Activated naive CD4-positive, alpha-beta T cell treated with anti-CD3 and anti-CD28 coated beads for 36 hours (primary cell): ENCODE results near the gene CAPZB. TPM values are rescaled to one million over a fixed set of nuclear protein-coding genes. Genes with fewer than 3 reads are reported as not detected.
A peak's percentile ranks its signal among the peaks of the same experiment; 100 is the strongest.

ENCODE experiments used
- CTCF ChIA-PET: fragments of 350-600 bp; sonication (Branson Sonifier 250); formaldehyde crosslinking; loops from one replicate; lab custom pipeline; 2021; ENCODE audit warnings: antibody characterized with exemption; lab: Charles Lee
- DNase-seq: peaks from one replicate; pipeline ENCODE4 v3.0.0-alpha.2; 2020
- H3K27ac Mint-ChIP-seq: one replicate; pipeline ENCODE4 v1.8.0; 2021; ENCODE audit warnings: mild to moderate bottlenecking, mixed read lengths
- H3K27me3 Mint-ChIP-seq: one replicate; pipeline ENCODE4 v1.8.0; 2021; ENCODE audit warnings: low read depth, mixed read lengths
- H3K36me3 Mint-ChIP-seq: one replicate; pipeline ENCODE4 v1.8.0; 2021; ENCODE audit warnings: low read depth, mixed read lengths
- H3K4me1 Mint-ChIP-seq: one replicate; pipeline ENCODE4 v1.8.0; 2021; ENCODE audit warnings: low read depth, mixed read lengths
- H3K4me3 Mint-ChIP-seq: one replicate; pipeline ENCODE4 v1.8.0; 2021; ENCODE audit warnings: mild to moderate bottlenecking, moderate library complexity, mixed read lengths
- H3K9me3 Mint-ChIP-seq: one replicate; pipeline ENCODE4 v1.8.0; 2021; ENCODE audit warnings: mixed read lengths
- intact Hi-C: fragments of 100-400 bp; cut with micrococcal nuclease; formaldehyde crosslinking; loops from one replicate; pipeline ENCODE4 v1.15.1; 2023
- total RNA-seq, 2 experiments: library from RNA; stranded (reverse); gene quantifications; one replicate each; pipeline ENCODE4 v1.2.3, GENCODE V29; 2021

Gene CAPZB
- total RNA-seq, 2 experiments from 2014 or later, result 362 to 381 TPM

- Mint-ChIP-seq H3K27ac (peak overlapping the region; percentile 52), H3K9me3 (no peaks in the 10 kb centered on the region), H3K4me1 (peaks cover 83% of the 10 kb centered on the region), H3K4me3 (no peak overlapping the region), H3K27me3 (no peaks in the 10 kb centered on the region), H3K36me3 (peaks cover 15% of the 10 kb centered on the region)
- intact Hi-C loops, result no loop called here
- CTCF ChIA-PET, result interaction anchor here (0.6 to 1.0 kb wide), 4 partner anchors 15 to 198 kb away, joined by 3 to 4 read pairs (median 3); no protein-coding TSS in a partner anchor
- peak; percentile 34 for DNase-seq
These were observed 52.2 kb downstream of the CAPZB start for GRCh38 chr1:19432943-19433718.

GRCh38 chr1:19430121-19431068 lies 54.9 kb downstream of the CAPZB start:
- intact Hi-C loops, result no loop called here
- peaks cover 82% of the 10 kb centered on the region for H3K4me1 Mint-ChIP-seq

GRCh38 chr1:19429611-19430010 lies 55.7 kb downstream of the CAPZB start:
- Mint-ChIP-seq H3K4me3 (no peak overlapping the region), H3K27ac (no peak overlapping the region), H3K27me3 (no peaks in the 10 kb centered on the region), H3K36me3 (peaks cover 4% of the 10 kb centered on the region), H3K9me3 (no peaks in the 10 kb centered on the region), H3K4me1 (peaks cover 83% of the 10 kb centered on the region)
- no peak for DNase-seq
- CTCF ChIA-PET, result interaction anchor here (0.6 to 1.1 kb wide), 3 partner anchors 20 to 154 kb away, joined by 3 to 5 read pairs (median 3); no protein-coding TSS in a partner anchor
- intact Hi-C loops, result no loop called here

More at GRCh38 chr1:19430121-19431068, 54.9 kb downstream of the CAPZB start:
- CTCF ChIA-PET, result interaction anchor here (0.6 to 1.1 kb wide), 3 partner anchors 21 to 153 kb away, joined by 3 to 5 read pairs (median 3); no protein-coding TSS in a partner anchor
- Mint-ChIP-seq H3K27ac (no peak overlapping the region), H3K36me3 (peaks cover 4% of the 10 kb centered on the region), H3K9me3 (no peaks in the 10 kb centered on the region), H3K4me3 (no peak overlapping the region), H3K27me3 (no peaks in the 10 kb centered on the region)
- no peak for DNase-seq

- H3K27me3 Mint-ChIP-seq, result no peaks in the 10 kb centered on the region
- H3K27ac Mint-ChIP-seq, result no peak overlapping the region
- no peaks in the 10 kb centered on the region for H3K9me3 Mint-ChIP-seq
- no peaks in the 10 kb centered on the region for H3K36me3 Mint-ChIP-seq
- no peak overlapping the region for H3K4me3 Mint-ChIP-seq
- no peak for DNase-seq
- CTCF ChIA-PET, result interaction anchor here (1.0 kb wide), 1 partner anchor 11 kb away, joined by 3 read pairs; no protein-coding TSS in a partner anchor
- H3K4me1 Mint-ChIP-seq, result peaks cover 83% of the 10 kb centered on the region
- intact Hi-C loops, result no loop called here
These were observed 58.1 kb downstream of the CAPZB start for GRCh38 chr1:19427087-19427781.

- H3K36me3 Mint-ChIP-seq, result no peaks in the 10 kb centered on the region
- intact Hi-C loops, result no loop called here
These were observed 58.8 kb downstream of the CAPZB start for GRCh38 chr1:19426294-19427086.

GRCh38 chr1:19425646-19426239 lies 59.6 kb downstream of the CAPZB start:
- H3K4me1 Mint-ChIP-seq, result peaks cover 89% of the 10 kb centered on the region
- H3K27me3 Mint-ChIP-seq, result no peaks in the 10 kb centered on the region
- intact Hi-C loops, result no loop called here
- no peak for DNase-seq
- CTCF ChIA-PET, result interaction anchor here (0.8 to 0.9 kb wide), 2 partner anchors 156 to 220 kb away, joined by 3 read pairs; no protein-coding TSS in a partner anchor
- H3K27ac Mint-ChIP-seq, result peak overlapping the region; percentile 50
- no peaks in the 10 kb centered on the region for H3K9me3 Mint-ChIP-seq
- no peak overlapping the region for H3K4me3 Mint-ChIP-seq
- no peaks in the 10 kb centered on the region for H3K36me3 Mint-ChIP-seq

More at GRCh38 chr1:19426294-19427086, 58.8 kb downstream of the CAPZB start:
- no peaks in the 10 kb centered on the region for H3K27me3 Mint-ChIP-seq
- no peaks in the 10 kb centered on the region for H3K9me3 Mint-ChIP-seq
- H3K27ac Mint-ChIP-seq, result peak overlapping the region; percentile 50
- DNase-seq, result no peak
- CTCF ChIA-PET, result interaction anchor here (0.9 to 1.0 kb wide), 2 partner anchors 12 to 156 kb away, joined by 3 read pairs; no protein-coding TSS in a partner anchor
- peaks cover 88% of the 10 kb centered on the region for H3K4me1 Mint-ChIP-seq
- no peak overlapping the region for H3K4me3 Mint-ChIP-seq

GRCh38 chr1:19424651-19425570 lies 60.4 kb downstream of the CAPZB start:
- no peak overlapping the region for H3K27ac Mint-ChIP-seq
- H3K4me3 Mint-ChIP-seq, result no peak overlapping the region
- CTCF ChIA-PET, result interaction anchor here (0.8 kb wide), 1 partner anchor 221 kb away, joined by 3 read pairs; no protein-coding TSS in a partner anchor
- intact Hi-C loops, result no loop called here
- no peak for DNase-seq
- H3K27me3 Mint-ChIP-seq, result no peaks in the 10 kb centered on the region
- H3K36me3 Mint-ChIP-seq, result no peaks in the 10 kb centered on the region
- no peaks in the 10 kb centered on the region for H3K9me3 Mint-ChIP-seq
- H3K4me1 Mint-ChIP-seq, result peaks cover 80% of the 10 kb centered on the region

- Mint-ChIP-seq H3K4me3 (no peak overlapping the region), H3K9me3 (no peaks in the 10 kb centered on the region), H3K36me3 (peaks cover 9% of the 10 kb centered on the region), H3K4me1 (peaks cover 70% of the 10 kb centered on the region), H3K27me3 (no peaks in the 10 kb centered on the region), H3K27ac (peak overlapping the region; percentile 64)
- DNase-seq, result no peak
- CTCF ChIA-PET, result no interaction called here
- intact Hi-C loops, result no loop called here
These were observed 62.2 kb downstream of the CAPZB start for GRCh38 chr1:19423130-19423529.

- CTCF ChIA-PET, result no interaction called here
- Mint-ChIP-seq H3K27ac (no peak overlapping the region), H3K4me1 (peaks cover 65% of the 10 kb centered on the region), H3K36me3 (peaks cover 13% of the 10 kb centered on the region), H3K9me3 (no peaks in the 10 kb centered on the region), H3K27me3 (no peaks in the 10 kb centered on the region), H3K4me3 (no peak overlapping the region)
- no peak for DNase-seq
- intact Hi-C loops, result no loop called here
These were observed 64.0 kb downstream of the CAPZB start for GRCh38 chr1:19421365-19421764.

GRCh38 chr1:19420606-19421005 lies 64.7 kb downstream of the CAPZB start:
- no peak overlapping the region for H3K27ac Mint-ChIP-seq
- no peak overlapping the region for H3K4me3 Mint-ChIP-seq
- no peak for DNase-seq
- no peaks in the 10 kb centered on the region for H3K9me3 Mint-ChIP-seq
- H3K4me1 Mint-ChIP-seq, result peaks cover 60% of the 10 kb centered on the region
- no peaks in the 10 kb centered on the region for H3K27me3 Mint-ChIP-seq
- CTCF ChIA-PET, result no interaction called here
- intact Hi-C loops, result no loop called here
- peaks cover 13% of the 10 kb centered on the region for H3K36me3 Mint-ChIP-seq
